Measurements from ENCODE around the gene BLNK.

Gene BLNK

GRCh38 chr10:96287392-96288105 lies 16.2 kb upstream of the BLNK start:
- DNase-seq, result no peak

- no peak for DNase-seq
Observed at GRCh38 chr10:96285331-96285752, 14.0 kb upstream of the BLNK start.

GRCh38 chr10:96283756-96284155 lies 12.4 kb upstream of the BLNK start:
- no peak for DNase-seq

GRCh38 chr10:96283351-96283750 lies 12.0 kb upstream of the BLNK start:
- DNase-seq, result no peak

- no peak for DNase-seq
Observed at GRCh38 chr10:96281444-96282029, 10.2 kb upstream of the BLNK start.

GRCh38 chr10:96280859-96281258 lies 9.5 kb upstream of the BLNK start:
- no peak for DNase-seq

GRCh38 chr10:96279191-96279641 lies 7.8 kb upstream of the BLNK start:
- no peak for DNase-seq

- no peak for DNase-seq
Observed at GRCh38 chr10:96276831-96277230, 5.5 kb upstream of the BLNK start.

GRCh38 chr10:96276426-96276825 lies 5.1 kb upstream of the BLNK start:
- DNase-seq, result no peak

- DNase-seq, result no peak
Observed at GRCh38 chr10:96275685-96276418, 4.5 kb upstream of the BLNK start.

- DNase-seq, result no peak
Observed at GRCh38 chr10:96272316-96273280, 1.2 kb upstream of the BLNK start.

- DNase-seq, result no peak
Observed at GRCh38 chr10:96270571-96270970, 798 bp downstream of the BLNK start.

- no peak for DNase-seq
Observed at GRCh38 chr10:96269438-96270300, 1.7 kb downstream of the BLNK start.

- DNase-seq, result no peak
Observed at GRCh38 chr10:96268341-96268909, 2.9 kb downstream of the BLNK start.

GRCh38 chr10:96267234-96267705 lies 4.1 kb downstream of the BLNK start:
- no peak for DNase-seq

- no peak for DNase-seq
Observed at GRCh38 chr10:96266118-96266770, 5.1 kb downstream of the BLNK start.

- no peak for DNase-seq
Observed at GRCh38 chr10:96264938-96265337, 6.4 kb downstream of the BLNK start.

- DNase-seq, result no peak
Observed at GRCh38 chr10:96263669-96264068, 7.7 kb downstream of the BLNK start.

- DNase-seq, result no peak
Observed at GRCh38 chr10:96263176-96263575, 8.2 kb downstream of the BLNK start.

- no peak for DNase-seq
Observed at GRCh38 chr10:96261930-96262329, 9.4 kb downstream of the BLNK start.

GRCh38 chr10:96261132-96261531 lies 10.2 kb downstream of the BLNK start:
- DNase-seq, result no peak
